GM12873 (cell line): ENCODE measurements around the gene ANKRD55.

ENCODE experiments used
- CTCF ChIP-seq: IDR thresholded peaks from 2 replicates; pipeline ENCODE4 v1.5.1; 2012; ENCODE audit warnings: low read depth, mild to moderate bottlenecking, moderate library complexity, low read length, control low read depth; ENCODE audit not compliant: insufficient read depth; ENCODE audit errors: missing control alignments

Gene ANKRD55

GRCh38 chr5:56094579-56095361 is 138.4 kb downstream of the ANKRD55 start:
- TF ChIP-seq CTCF, result no peak

GRCh38 chr5:56093970-56094369 is 139.2 kb downstream of the ANKRD55 start:
- TF ChIP-seq CTCF, result no peak

GRCh38 chr5:56092115-56092514 is 141.0 kb downstream of the ANKRD55 start:
- TF ChIP-seq CTCF, result no peak

GRCh38 chr5:56091664-56092063 is 141.5 kb downstream of the ANKRD55 start:
- no peak for TF ChIP-seq CTCF

GRCh38 chr5:56090793-56091460 is 142.2 kb downstream of the ANKRD55 start:
- no peak for TF ChIP-seq CTCF

GRCh38 chr5:56088967-56089829 is 143.9 kb downstream of the ANKRD55 start:
- TF ChIP-seq CTCF, result no peak
